Measurements from ENCODE around the gene OAS3. TPM values are rescaled to one million over a fixed set of nuclear protein-coding genes. Genes with fewer than 3 reads are reported as not detected.

Gene OAS3
- total and polyA plus RNA-seq, 2 donors (not counting 1 experiment from before 2014, with no cell fraction given), result 16.5 to 24.9 TPM

GRCh38 chr12:112946236-112947000 lies 8.1 kb downstream of the OAS3 start:
- no peak overlapping the region for H3K4me2 ChIP-seq (replicated peaks; ENCODE audit: low read depth, low read length, poor library complexity, severe bottlenecking)
- no peaks in the 10 kb centered on the region for H3K4me1 ChIP-seq (ENCODE audit: control insufficient read depth in 2 of 2, insufficient read depth in 2 of 2, low read length in 2 of 2)
- 94% methylated on average over 13 of the region's 14 CpGs for WGBS (ENCODE audit: insufficient coverage)
- Mint-ChIP-seq H3K4me3 (no peak overlapping the region), H3K4me1 (no peaks in the 10 kb centered on the region), H3K27me3 (no peaks in the 10 kb centered on the region), H3K9me3 (ENCODE audit: insufficient read depth) (peaks cover 4% of the 10 kb centered on the region), H3K27ac (no peak overlapping the region)
- H3K79me2 ChIP-seq (ENCODE audit: control insufficient read depth, insufficient read depth, low read length), result peaks cover 10% of the 10 kb centered on the region
- DNase-seq (no peak), ATAC-seq (ENCODE audit: low read depth) (no peak)
- H3K4me3 ChIP-seq (ENCODE audit: control extremely low read depth in 1 of 5, extremely low read depth in 1 of 5, insufficient read depth in 1 of 5, low read depth in 2 of 5, low read length in 4 of 5), result no peak overlapping the region
- intact Hi-C loops (cut with micrococcal nuclease), result no loop called here
- ChIA-PET CTCF (interaction anchor here (1.0 kb wide), 1 partner anchor 47 kb away, joined by 3 read pairs; no protein-coding TSS in a partner anchor), POLR2A (no interaction called here)
- no peak for TF ChIP-seq CTCF (IDR thresholded peaks at IDR 0.05)
- TF ChIP-seq EZH2 (IDR thresholded peaks at IDR 0.05; ENCODE audit: borderline replicate concordance, insufficient read depth, low read depth, low read length, poor library complexity, severe bottlenecking), result no peak
- no peaks in the 10 kb centered on the region for H4K20me1 ChIP-seq (ENCODE audit: control insufficient read depth, insufficient read depth, low read length, poor library complexity, severe bottlenecking)
- no peaks in the 10 kb centered on the region for H3K27me3 ChIP-seq (replicated peaks in 1 of 4; ENCODE audit: control extremely low read depth in 1 of 4, control insufficient read depth in 3 of 4, insufficient read depth in 4 of 4, low read length in 3 of 4)
- H3K36me3 ChIP-seq (replicated peaks in 1 of 2; ENCODE audit: control extremely low read depth in 1 of 2, control insufficient read depth in 1 of 2, extremely low read depth in 1 of 2, insufficient read depth in 2 of 2, low read length in 1 of 2), result peaks cover 0 to 19% of the 10 kb centered on the region in 2 experiments
- no peaks in the 10 kb centered on the region for H3K9me3 ChIP-seq (ENCODE audit: control extremely low read depth in 1 of 3, control insufficient read depth in 2 of 3, insufficient read depth in 1 of 3, low read length in 2 of 3)
- no peak overlapping the region for H3K9ac ChIP-seq (ENCODE audit: low read length)
- H2AFZ ChIP-seq (ENCODE audit: insufficient read depth, low read depth, low read length, poor library complexity, severe bottlenecking), result no peak overlapping the region
- H3K27ac ChIP-seq (ENCODE audit: low read length in 2 of 2), result no peak overlapping the region

DNA sequence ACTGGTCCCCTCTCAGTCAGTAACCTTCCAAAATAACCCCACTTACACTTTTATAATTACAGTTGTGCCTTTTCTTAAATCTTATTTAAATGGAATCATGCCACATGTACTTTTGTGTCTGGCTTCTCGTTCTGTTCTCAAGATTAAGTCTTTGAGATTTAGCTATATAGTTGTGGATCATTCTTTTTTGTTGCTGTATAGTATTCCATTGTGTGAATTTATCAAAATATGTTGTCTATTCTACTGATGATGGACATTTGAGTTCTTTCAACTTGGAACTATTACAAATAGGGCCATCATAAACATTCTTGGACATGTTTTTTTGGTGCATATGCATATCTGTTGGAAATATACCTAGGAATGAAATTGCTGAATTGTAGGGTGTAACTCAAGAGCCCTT lies 9.0 kb downstream of the OAS3 start:
- TF ChIP-seq CTCF (IDR thresholded peaks at IDR 0.05) (no peak), EZH2 (IDR thresholded peaks at IDR 0.05; ENCODE audit: borderline replicate concordance, insufficient read depth, low read depth, low read length, poor library complexity, severe bottlenecking) (no peak)
- Histone ChIP-seq H3K9me3 (ENCODE audit: control extremely low read depth in 1 of 3, control insufficient read depth in 2 of 3, insufficient read depth in 1 of 3, low read length in 2 of 3) (peaks cover 0 to 4% (median 1%) of the 10 kb centered on the region in 3 donors), H3K4me3 (ENCODE audit: control extremely low read depth in 1 of 5, extremely low read depth in 1 of 5, insufficient read depth in 1 of 5, low read depth in 2 of 5, low read length in 4 of 5) (no peak overlapping the region), H3K27me3 (replicated peaks in 1 of 4; ENCODE audit: control extremely low read depth in 1 of 4, control insufficient read depth in 3 of 4, insufficient read depth in 4 of 4, low read length in 3 of 4) (no peaks in the 10 kb centered on the region), H3K79me2 (ENCODE audit: control insufficient read depth, insufficient read depth, low read length) (peaks cover 3% of the 10 kb centered on the region), H4K20me1 (ENCODE audit: control insufficient read depth, insufficient read depth, low read length, poor library complexity, severe bottlenecking) (no peaks in the 10 kb centered on the region), H3K9ac (ENCODE audit: low read length) (no peak overlapping the region), H3K36me3 (replicated peaks in 1 of 2; ENCODE audit: control extremely low read depth in 1 of 2, control insufficient read depth in 1 of 2, extremely low read depth in 1 of 2, insufficient read depth in 2 of 2, low read length in 1 of 2) (peaks cover 0 to 19% of the 10 kb centered on the region in 2 experiments), H3K4me1 (ENCODE audit: control insufficient read depth in 2 of 2, insufficient read depth in 2 of 2, low read length in 2 of 2) (no peaks in the 10 kb centered on the region), H3K4me2 (replicated peaks; ENCODE audit: low read depth, low read length, poor library complexity, severe bottlenecking) (no peak overlapping the region), H3K27ac (ENCODE audit: low read length in 2 of 2) (no peak overlapping the region), H2AFZ (ENCODE audit: insufficient read depth, low read depth, low read length, poor library complexity, severe bottlenecking) (no peak overlapping the region)
- Mint-ChIP-seq H3K9me3 (ENCODE audit: insufficient read depth) (peaks cover 4% of the 10 kb centered on the region), H3K4me1 (no peaks in the 10 kb centered on the region), H3K27me3 (no peaks in the 10 kb centered on the region), H3K4me3 (no peak overlapping the region), H3K27ac (no peak overlapping the region)
- CTCF ChIA-PET, result no interaction called here
- DNase-seq (no peak), ATAC-seq (ENCODE audit: low read depth) (no peak)
- intact Hi-C loops (cut with micrococcal nuclease), result no loop called here
- no CpG with 5 or more reads among the region's 1 CpG for WGBS (ENCODE audit: insufficient coverage)
- POLR2A ChIA-PET, result no interaction called here
